CD4-positive, alpha-beta T cell (primary cell): ENCODE results near the gene GALNT18. TPM values are rescaled to one million over a fixed set of nuclear protein-coding genes. Genes with fewer than 3 reads are reported as not detected.

Experiments
- ATAC-seq: fragments of 200-7000 bp; cut with Tn5 transposase; one replicate; pipeline ENCODE4 v1.10.0; 2022; ENCODE audit warnings: mild to moderate bottlenecking; ENCODE audit not compliant: poor library complexity
- CTCF ChIA-PET: fragments of 350-600 bp; sonication (Branson Sonifier 250); formaldehyde crosslinking; loops from one replicate; lab custom pipeline; 2021; ENCODE audit warnings: antibody characterized with exemption, inconsistent platforms; lab: Charles Lee
- POLR2A ChIA-PET: fragments of 350-600 bp; sonication (Branson Sonifier 250); formaldehyde crosslinking; loops from one replicate; lab custom pipeline; 2021; ENCODE audit warnings: antibody characterized with exemption, inconsistent platforms; lab: Charles Lee
- DNase-seq, 14 experiments: peaks; one replicate each; pipeline ENCODE4 v3.0.0-alpha.2; 2013 to 2020; ENCODE audit warnings: mixed read lengths in 2 of 14
- H3K27ac ChIP-seq, 2 donors: one replicate each; pipeline versions ENCODE4 v1.5.1 to v1.7.0; 2013; ENCODE audit warnings: low read length in 2 of 2, low read depth in 1 of 2, mild to moderate bottlenecking in 1 of 2
- H3K27me3 ChIP-seq, 2 experiments: 1 replicate in 1 of 2; 2 replicates in 1 of 2; pipeline versions ENCODE4 v1.6.1 to v1.7.0; 2013; ENCODE audit warnings: low read length in 2 of 2, control low read depth in 1 of 2, mild to moderate bottlenecking in 1 of 2, moderate library complexity in 1 of 2; ENCODE audit not compliant: insufficient read depth in 2 of 2, control insufficient read depth in 1 of 2
- H3K36me3 ChIP-seq: one replicate; pipeline ENCODE4 v1.6.1; 2013; ENCODE audit warnings: low read length, control low read depth; ENCODE audit not compliant: insufficient read depth
- H3K4me1 ChIP-seq: one replicate; pipeline ENCODE4 v1.6.1; 2013; ENCODE audit warnings: low read length, control low read depth; ENCODE audit not compliant: insufficient read depth
- H3K4me3 ChIP-seq: one replicate; pipeline ENCODE4 v1.5.1; 2013; ENCODE audit warnings: mild to moderate bottlenecking, low read length, moderate library complexity
- H3K9me3 ChIP-seq, 2 experiments: 1 replicate in 1 of 2; 2 replicates in 1 of 2; pipeline versions ENCODE4 v1.6.1 to v1.7.0; 2013; ENCODE audit warnings: low read length in 2 of 2, mild to moderate bottlenecking in 2 of 2, control low read depth in 1 of 2, moderate library complexity in 1 of 2; ENCODE audit not compliant: control insufficient read depth in 1 of 2, insufficient read depth in 1 of 2
- H3K27ac Mint-ChIP-seq: one replicate; pipeline ENCODE4 v1.8.0; 2020; ENCODE audit warnings: mixed read lengths
- H3K27me3 Mint-ChIP-seq: one replicate; pipeline ENCODE4 v1.8.0; 2021; ENCODE audit warnings: mixed read lengths
- H3K36me3 Mint-ChIP-seq: one replicate; pipeline ENCODE4 v1.8.0; 2021; ENCODE audit warnings: low read depth, mixed read lengths
- H3K4me1 Mint-ChIP-seq: one replicate; pipeline ENCODE4 v1.8.0; 2021; ENCODE audit warnings: low read depth, mixed read lengths
- H3K4me3 Mint-ChIP-seq: one replicate; pipeline ENCODE4 v1.8.0; 2020; ENCODE audit warnings: mild to moderate bottlenecking, mixed read lengths
- H3K9me3 Mint-ChIP-seq: one replicate; pipeline ENCODE4 v1.8.0; 2020; ENCODE audit warnings: mixed read lengths
- intact Hi-C, 2 experiments: fragments of 100-400 bp; cut with DNase I in 1 of 2; cut with micrococcal nuclease in 1 of 2; formaldehyde crosslinking; loops; one replicate each; pipeline versions ENCODE4 v1.15.1 to v1.9.0; 2023 to 2025; cut with DNase I, micrococcal nuclease
- microRNA-seq: library from miRNA; unstranded; fragments of <30 nt; microRNA quantifications from one replicate; pipeline ENCODE4 v1.2.0, GENCODE V29; 2021; ENCODE audit warnings: borderline microRNAs expressed, borderline replicate concordance
- total RNA-seq, 174 experiments: library from RNA in 2 of 174; stranded (reverse) in 2 of 174; gene quantifications; one replicate each; pipeline ENCODE4 v1.2.3 and lab custom pipeline; 2021 to 2026
- TF ChIP-seq, protein P1 (sequence below): fragments of 200-600 bp; IDR thresholded peaks from one replicate; pipeline ENCODE4 v1.8.0; 2022; ENCODE audit warnings: antibody characterized with exemption, mild to moderate bottlenecking

The GALNT18 gene
- total RNA-seq, 2 experiments from 2014 or later = 0.08 TPM; not detected in 1

DNA sequence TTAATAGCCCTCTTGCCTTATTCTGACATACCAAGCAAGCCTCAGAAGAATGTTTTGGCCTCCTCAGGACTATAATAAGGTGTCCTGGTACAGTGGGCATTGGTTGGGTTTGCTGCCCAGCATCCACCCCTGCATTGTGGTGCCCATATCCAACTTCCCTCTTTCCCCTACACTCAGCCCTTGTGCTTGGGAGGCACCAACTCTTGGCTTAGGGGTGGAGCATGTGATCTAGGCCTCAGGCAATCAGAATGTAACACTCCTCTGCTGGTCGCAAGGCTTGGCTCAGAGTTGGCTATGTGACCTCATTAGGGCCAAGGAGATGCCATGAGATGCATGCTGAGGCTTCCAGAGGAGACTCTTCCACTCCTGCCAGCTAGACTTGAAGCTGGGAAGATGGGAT is 391.7 kb downstream of the GALNT18 start:
- no peak overlapping the region for H3K27ac ChIP-seq
- no peak for DNase-seq
- Mint-ChIP-seq H3K4me1 (no peaks in the 10 kb centered on the region), H3K27me3 (peaks cover 28% of the 10 kb centered on the region), H3K4me3 (no peak overlapping the region), H3K27ac (no peak overlapping the region), H3K36me3 (no peaks in the 10 kb centered on the region), H3K9me3 (no peaks in the 10 kb centered on the region)
- no peaks in the 10 kb centered on the region for H3K36me3 ChIP-seq
- H3K9me3 ChIP-seq = no peaks in the 10 kb centered on the region
- H3K4me1 ChIP-seq = no peaks in the 10 kb centered on the region
- peaks cover 4 to 11% of the 10 kb centered on the region in 2 experiments for H3K27me3 ChIP-seq
- POLR2A ChIA-PET = no interaction called here
- ATAC-seq = no peak
- intact Hi-C loops = no loop called here
- CTCF ChIA-PET = interaction anchor here (1.2 kb wide), 1 partner anchor 193 kb away, joined by 3 read pairs; no protein-coding TSS in a partner anchor
- no peak overlapping the region for H3K4me3 ChIP-seq
- TF ChIP-seq, protein P1, sequence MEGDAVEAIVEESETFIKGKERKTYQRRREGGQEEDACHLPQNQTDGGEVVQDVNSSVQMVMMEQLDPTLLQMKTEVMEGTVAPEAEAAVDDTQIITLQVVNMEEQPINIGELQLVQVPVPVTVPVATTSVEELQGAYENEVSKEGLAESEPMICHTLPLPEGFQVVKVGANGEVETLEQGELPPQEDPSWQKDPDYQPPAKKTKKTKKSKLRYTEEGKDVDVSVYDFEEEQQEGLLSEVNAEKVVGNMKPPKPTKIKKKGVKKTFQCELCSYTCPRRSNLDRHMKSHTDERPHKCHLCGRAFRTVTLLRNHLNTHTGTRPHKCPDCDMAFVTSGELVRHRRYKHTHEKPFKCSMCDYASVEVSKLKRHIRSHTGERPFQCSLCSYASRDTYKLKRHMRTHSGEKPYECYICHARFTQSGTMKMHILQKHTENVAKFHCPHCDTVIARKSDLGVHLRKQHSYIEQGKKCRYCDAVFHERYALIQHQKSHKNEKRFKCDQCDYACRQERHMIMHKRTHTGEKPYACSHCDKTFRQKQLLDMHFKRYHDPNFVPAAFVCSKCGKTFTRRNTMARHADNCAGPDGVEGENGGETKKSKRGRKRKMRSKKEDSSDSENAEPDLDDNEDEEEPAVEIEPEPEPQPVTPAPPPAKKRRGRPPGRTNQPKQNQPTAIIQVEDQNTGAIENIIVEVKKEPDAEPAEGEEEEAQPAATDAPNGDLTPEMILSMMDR = no peak

DNA sequence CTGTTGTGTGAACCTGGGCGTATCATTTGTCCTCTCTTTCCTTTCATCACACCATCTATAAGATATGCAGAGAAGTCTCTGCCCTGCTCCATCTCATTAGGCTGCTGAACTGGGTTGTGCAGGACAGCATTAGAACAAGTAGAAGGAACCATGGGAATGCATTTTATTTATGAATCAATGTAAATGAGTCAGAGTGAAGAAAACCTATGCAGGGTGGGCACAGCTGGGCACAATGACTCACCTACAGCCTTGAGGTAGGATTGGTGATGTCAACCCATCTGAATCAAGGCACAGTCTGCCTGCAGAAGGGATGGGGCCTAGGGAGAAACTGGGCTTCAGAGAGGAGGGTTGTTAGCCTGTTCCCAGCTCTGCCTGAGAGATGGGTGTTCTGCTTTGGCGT is 392.2 kb downstream of the GALNT18 start:
- Mint-ChIP-seq H3K4me1 (no peaks in the 10 kb centered on the region), H3K36me3 (no peaks in the 10 kb centered on the region), H3K9me3 (no peaks in the 10 kb centered on the region), H3K27me3 (peaks cover 28% of the 10 kb centered on the region), H3K27ac (no peak overlapping the region), H3K4me3 (no peak overlapping the region)
- H3K36me3 ChIP-seq = no peaks in the 10 kb centered on the region
- no peak for DNase-seq
- peaks cover 0 to 2% of the 10 kb centered on the region in 2 experiments for H3K9me3 ChIP-seq
- no peak overlapping the region for H3K4me3 ChIP-seq
- TF ChIP-seq, protein P1 = no peak
- CTCF ChIA-PET = no interaction called here
- intact Hi-C loops = no loop called here
- H3K4me1 ChIP-seq = no peaks in the 10 kb centered on the region
- POLR2A ChIA-PET = no interaction called here
- H3K27ac ChIP-seq = no peak overlapping the region
- peaks cover 4 to 11% of the 10 kb centered on the region in 2 experiments for H3K27me3 ChIP-seq
- no peak for ATAC-seq

DNA sequence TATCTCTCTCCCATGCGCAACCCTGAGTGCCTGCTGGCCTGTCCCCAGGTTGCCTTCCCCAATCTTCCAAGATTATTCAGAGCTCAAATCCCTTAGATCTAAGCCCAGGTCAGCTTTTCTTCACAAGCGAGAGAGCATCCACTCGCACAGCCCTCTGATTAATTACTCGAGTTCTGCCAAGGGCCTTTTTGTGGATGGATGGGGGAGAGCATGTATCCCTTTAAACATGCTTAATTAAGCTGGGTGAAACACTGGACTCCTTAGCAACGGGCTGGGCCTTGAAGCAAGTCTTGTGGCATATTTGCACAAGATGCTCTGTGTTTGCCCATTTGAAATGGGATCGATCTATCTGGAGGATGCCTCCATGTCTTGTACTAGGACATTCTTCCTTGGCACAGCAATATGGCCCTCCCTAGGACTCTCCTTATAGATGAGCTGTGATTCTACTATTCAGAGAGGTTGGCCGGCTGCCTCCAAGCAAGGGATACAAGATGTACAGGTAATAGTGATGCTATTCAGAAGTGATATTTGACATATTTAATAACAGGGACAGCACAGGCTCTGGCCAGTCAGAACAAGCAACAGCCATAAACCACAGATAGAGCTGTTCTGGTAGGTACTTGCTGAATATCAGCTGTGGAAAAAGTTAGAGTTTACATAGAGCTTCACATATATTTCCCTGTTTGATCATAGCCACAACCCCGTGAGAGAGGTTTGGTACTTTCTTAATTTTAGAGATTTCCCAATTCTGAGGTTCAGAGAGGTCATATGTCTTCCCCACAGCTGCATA is 394.3 kb downstream of the GALNT18 start:
- H3K27ac Mint-ChIP-seq = no peak overlapping the region
- ChIA-PET CTCF (no interaction called here), POLR2A (no interaction called here)
- Histone ChIP-seq H3K4me1 (no peaks in the 10 kb centered on the region), H3K27me3 (peaks cover 0 to 11% of the 10 kb centered on the region in 2 experiments), H3K4me3 (no peak overlapping the region), H3K36me3 (no peaks in the 10 kb centered on the region), H3K27ac (no peak overlapping the region), H3K9me3 (peaks cover 0 to 6% of the 10 kb centered on the region in 2 experiments)
- TF ChIP-seq, protein P1 = no peak
- no peaks in the 10 kb centered on the region for H3K36me3 Mint-ChIP-seq
- peaks cover 23% of the 10 kb centered on the region for H3K27me3 Mint-ChIP-seq
- ATAC-seq = no peak
- H3K4me3 Mint-ChIP-seq = no peak overlapping the region
- DNase-seq = no peak
- H3K4me1 Mint-ChIP-seq = no peaks in the 10 kb centered on the region
- intact Hi-C loops = no loop called here
- no peaks in the 10 kb centered on the region for H3K9me3 Mint-ChIP-seq

Small RNA genes lying within 50 kb of the gene (microRNA-seq; reads per million reads assigned to microRNA genes)
- gene MIR4299 = not detected

Other genes starting within 250 kb of the GALNT18 start
- gene USP47, start 220.0 kb upstream of the GALNT18 start, total RNA-seq = 100 to 1,000 TPM in 1 of 2 experiments, 10 to 100 TPM in 1; 97.0 to 100 TPM